NCI-H82 (cell line): ENCODE data around the gene ZDHHC11B.
"Not testable (repeated sequence)": the region's sequence is repeated elsewhere in the genome, so short reads cannot be mapped to it uniquely, and the experiment has no call there.

Source experiments
- DNase-seq: peaks from one replicate; lab custom pipeline; 2025; lab: John Stamatoyannopoulos, UW

ZDHHC11B gene

GRCh38 chr5:766666-767431 is 17.7 kb downstream of the ZDHHC11B start:
- no peak for DNase-seq

- DNase-seq: no peak
Measured at GRCh38 chr5:765948-766631, 18.4 kb downstream of the ZDHHC11B start.

- no peak for DNase-seq
Measured at GRCh38 chr5:763998-764781, 20.3 kb downstream of the ZDHHC11B start.

GRCh38 chr5:763397-763796 is 21.1 kb downstream of the ZDHHC11B start:
- no peak for DNase-seq

GRCh38 chr5:762996-763395 is 21.5 kb downstream of the ZDHHC11B start:
- DNase-seq: not testable (repeated sequence)

- DNase-seq: no peak
Measured at GRCh38 chr5:761854-762710, 22.4 kb downstream of the ZDHHC11B start.

- DNase-seq: no peak
Measured at GRCh38 chr5:761059-761771, 23.3 kb downstream of the ZDHHC11B start.

GRCh38 chr5:760363-761058 is 24.0 kb downstream of the ZDHHC11B start:
- no peak for DNase-seq

GRCh38 chr5:759781-760362 is 24.7 kb downstream of the ZDHHC11B start:
- no peak for DNase-seq

- peak; percentile 11 for DNase-seq
Measured at GRCh38 chr5:759111-759751, 25.3 kb downstream of the ZDHHC11B start.

- DNase-seq: no peak
Measured at GRCh38 chr5:758698-759053, 25.9 kb downstream of the ZDHHC11B start.

GRCh38 chr5:757931-758697 is 26.4 kb downstream of the ZDHHC11B start:
- no peak for DNase-seq

GRCh38 chr5:757346-757930 is 27.1 kb downstream of the ZDHHC11B start:
- no peak for DNase-seq

GRCh38 chr5:756865-757345 is 27.6 kb downstream of the ZDHHC11B start:
- no peak for DNase-seq

GRCh38 chr5:756171-756570 is 28.4 kb downstream of the ZDHHC11B start:
- DNase-seq: no peak

GRCh38 chr5:754143-754632 is 30.3 kb downstream of the ZDHHC11B start:
- DNase-seq: not testable (repeated sequence)

GRCh38 chr5:753567-754142 is 30.9 kb downstream of the ZDHHC11B start:
- DNase-seq: not testable (repeated sequence)
